Measurements from ENCODE around the gene FMNL2.

FMNL2 gene

DNA sequence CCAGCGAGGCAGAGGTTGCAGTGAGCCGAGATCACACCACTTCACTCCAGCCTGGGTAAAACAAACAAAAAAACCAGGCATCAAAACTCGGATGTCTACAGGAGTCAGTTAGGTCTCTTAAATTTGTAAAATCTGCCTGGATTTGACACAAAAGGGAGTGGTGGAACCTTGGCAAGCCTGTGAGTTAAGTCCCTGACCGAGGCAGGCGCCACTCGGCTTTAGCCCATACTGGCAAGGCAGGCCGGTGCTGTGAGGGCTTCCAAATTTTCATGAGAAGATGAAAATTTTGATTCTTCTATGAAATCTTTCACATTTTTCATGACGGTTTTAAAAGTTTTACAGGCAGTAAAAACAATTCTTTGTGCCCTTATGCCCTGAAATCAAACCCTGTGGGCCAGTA, 165.8 kb downstream of the FMNL2 start:
- no peak overlapping the region for H2BK120ac ChIP-seq (ENCODE audit: low read depth, low read length)
- no peak for DNase-seq

DNA sequence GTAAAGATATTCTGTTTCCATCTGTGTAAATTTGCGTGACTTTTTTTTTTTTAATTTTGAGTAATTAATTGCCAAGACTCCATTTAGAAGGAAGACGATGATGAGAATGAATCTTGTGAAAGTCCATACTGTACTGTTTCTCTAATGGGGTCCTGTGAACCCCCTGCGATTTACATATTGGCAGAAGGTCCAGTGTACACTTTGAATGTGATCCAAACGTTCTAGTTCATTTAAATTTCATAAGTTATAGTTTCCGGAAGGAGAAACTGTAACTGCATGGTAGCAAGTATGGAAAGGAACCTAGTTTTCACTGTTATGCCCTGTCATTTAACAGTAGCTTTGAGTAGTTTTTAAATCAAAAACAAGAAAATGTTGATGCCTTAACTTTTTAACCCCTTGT, 166.7 kb downstream of the FMNL2 start:
- Histone ChIP-seq H3K18ac (ENCODE audit: low read depth in 1 of 2, low read length in 2 of 2) (no peak overlapping the region), H4K8ac (ENCODE audit: low read length) (no peak overlapping the region), H2BK12ac (ENCODE audit: low read length in 2 of 2) (no peak overlapping the region), H3K9ac (ENCODE audit: low read length) (no peak overlapping the region), H3K79me1 (replicated peaks; ENCODE audit: low read length, poor library complexity, severe bottlenecking) (peaks cover 19% of the 10 kb centered on the region), H3K36me3 (ENCODE audit: control insufficient read depth in 1 of 2, insufficient read depth in 2 of 2, low read depth in 1 of 2, low read length in 2 of 2) (no peaks in the 10 kb centered on the region), H3K9me3 (ENCODE audit: control insufficient read depth, low read length) (no peaks in the 10 kb centered on the region), H3K23ac (ENCODE audit: low read length in 2 of 2) (no peak overlapping the region), H2BK5ac (ENCODE audit: low read depth, low read length, poor library complexity, severe bottlenecking) (no peak overlapping the region), H3K4me1 (ENCODE audit: control insufficient read depth, insufficient read depth, low read depth, low read length) (peaks cover 9% of the 10 kb centered on the region), H2AFZ (ENCODE audit: low read depth, low read length) (no peak overlapping the region), H2BK15ac (ENCODE audit: low read depth, poor library complexity, severe bottlenecking) (no peak overlapping the region), H2AK5ac (ENCODE audit: low read length, severe bottlenecking) (no peak overlapping the region), H3K4me2 (ENCODE audit: low read length, poor library complexity, severe bottlenecking) (no peak overlapping the region), H3K4me3 (ENCODE audit: insufficient read depth in 1 of 2, low read depth in 1 of 2, low read length in 2 of 2) (no peak overlapping the region), H2BK120ac (ENCODE audit: low read depth, low read length) (no peak overlapping the region), H3K4ac (ENCODE audit: low read depth in 1 of 2, low read length in 2 of 2) (no peak overlapping the region), H4K91ac (ENCODE audit: low read length) (no peak overlapping the region), H3K14ac (ENCODE audit: low read length in 2 of 2) (no peak overlapping the region), H3K27ac (ENCODE audit: low read length, poor library complexity, severe bottlenecking) (no peak overlapping the region), H3K27me3 (ENCODE audit: control insufficient read depth in 1 of 2, insufficient read depth in 1 of 2, low read length in 2 of 2) (no peaks in the 10 kb centered on the region)
- 97% methylated on average over 5 of the region's 5 CpGs for WGBS
- DNase-seq: no peak

More for the DNA sequence above, 165.8 kb downstream of the FMNL2 start:
- Histone ChIP-seq H3K27me3 (ENCODE audit: control insufficient read depth in 1 of 2, insufficient read depth in 1 of 2, low read length in 2 of 2) (no peaks in the 10 kb centered on the region), H3K4me1 (ENCODE audit: control insufficient read depth, insufficient read depth, low read depth, low read length) (peaks cover 9% of the 10 kb centered on the region), H2BK15ac (ENCODE audit: low read depth, poor library complexity, severe bottlenecking) (no peak overlapping the region), H2BK12ac (ENCODE audit: low read length in 2 of 2) (no peak overlapping the region), H3K4ac (ENCODE audit: low read depth in 1 of 2, low read length in 2 of 2) (no peak overlapping the region), H4K8ac (ENCODE audit: low read length) (no peak overlapping the region), H3K18ac (ENCODE audit: low read depth in 1 of 2, low read length in 2 of 2) (peak overlapping the region in 1 of 2 experiments; percentile 15), H3K23ac (ENCODE audit: low read length in 2 of 2) (no peak overlapping the region), H4K91ac (ENCODE audit: low read length) (no peak overlapping the region), H2AK5ac (ENCODE audit: low read length, severe bottlenecking) (no peak overlapping the region), H3K4me2 (ENCODE audit: low read length, poor library complexity, severe bottlenecking) (no peak overlapping the region), H3K36me3 (ENCODE audit: control insufficient read depth in 1 of 2, insufficient read depth in 2 of 2, low read depth in 1 of 2, low read length in 2 of 2) (no peaks in the 10 kb centered on the region), H2BK5ac (ENCODE audit: low read depth, low read length, poor library complexity, severe bottlenecking) (no peak overlapping the region), H3K79me1 (replicated peaks; ENCODE audit: low read length, poor library complexity, severe bottlenecking) (peaks cover 19% of the 10 kb centered on the region), H3K9ac (ENCODE audit: low read length) (peak overlapping the region; percentile 75), H3K27ac (ENCODE audit: low read length, poor library complexity, severe bottlenecking) (no peak overlapping the region), H3K4me3 (ENCODE audit: insufficient read depth in 1 of 2, low read depth in 1 of 2, low read length in 2 of 2) (peak overlapping the region in 1 of 2 experiments; percentile 35), H3K14ac (ENCODE audit: low read length in 2 of 2) (no peak overlapping the region), H2AFZ (ENCODE audit: low read depth, low read length) (no peak overlapping the region), H3K9me3 (ENCODE audit: control insufficient read depth, low read length) (no peaks in the 10 kb centered on the region)
- 97% methylated on average over 7 of the region's 8 CpGs for WGBS

DNA sequence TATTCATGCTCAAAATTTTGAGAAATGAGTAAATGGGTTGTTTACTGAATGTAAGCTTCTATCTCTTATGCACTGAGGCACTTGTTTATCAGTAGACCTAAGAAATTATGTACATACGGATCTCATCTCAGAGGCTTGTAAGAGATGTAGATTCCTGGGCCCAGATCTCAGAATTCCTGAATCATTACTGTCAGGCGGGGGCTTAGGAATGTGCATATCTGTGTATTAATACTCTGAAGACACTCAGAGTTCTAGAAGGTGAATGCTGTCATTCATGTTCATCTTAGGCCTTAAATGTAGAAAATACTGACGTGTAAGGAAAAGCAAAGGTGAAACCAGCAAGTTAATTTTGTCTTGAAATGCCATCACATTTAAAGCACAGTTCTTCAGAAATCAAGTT, 169.6 kb downstream of the FMNL2 start:
- H4K91ac ChIP-seq (ENCODE audit: low read length): no peak overlapping the region
- H2AK5ac ChIP-seq (ENCODE audit: low read length, severe bottlenecking): no peak overlapping the region
- peaks cover 13% of the 10 kb centered on the region for H3K4me1 ChIP-seq (ENCODE audit: control insufficient read depth, insufficient read depth, low read depth, low read length)
- no peak overlapping the region for H2BK15ac ChIP-seq (ENCODE audit: low read depth, poor library complexity, severe bottlenecking)
- H3K4ac ChIP-seq (ENCODE audit: low read depth in 1 of 2, low read length in 2 of 2): peak overlapping the region in 1 of 2 experiments; percentile 33
- H3K23ac ChIP-seq (ENCODE audit: low read length in 2 of 2): no peak overlapping the region
- no peak overlapping the region for H4K8ac ChIP-seq (ENCODE audit: low read length)
- no peaks in the 10 kb centered on the region for H3K9me3 ChIP-seq (ENCODE audit: control insufficient read depth, low read length)
- no peaks in the 10 kb centered on the region for H3K36me3 ChIP-seq (ENCODE audit: control insufficient read depth in 1 of 2, insufficient read depth in 2 of 2, low read depth in 1 of 2, low read length in 2 of 2)
- no peak overlapping the region for H3K4me2 ChIP-seq (ENCODE audit: low read length, poor library complexity, severe bottlenecking)
- peak overlapping the region; percentile 77 for H3K9ac ChIP-seq (ENCODE audit: low read length)
- no peak overlapping the region for H2BK12ac ChIP-seq (ENCODE audit: low read length in 2 of 2)
- H3K18ac ChIP-seq (ENCODE audit: low read depth in 1 of 2, low read length in 2 of 2): no peak overlapping the region
- H3K27ac ChIP-seq (ENCODE audit: low read length, poor library complexity, severe bottlenecking): peak overlapping the region; percentile 76
- H2BK120ac ChIP-seq (ENCODE audit: low read depth, low read length): no peak overlapping the region
- H2AFZ ChIP-seq (ENCODE audit: low read depth, low read length): no peak overlapping the region
- H2BK5ac ChIP-seq (ENCODE audit: low read depth, low read length, poor library complexity, severe bottlenecking): no peak overlapping the region
- peaks cover 14% of the 10 kb centered on the region for H3K79me1 ChIP-seq (replicated peaks; ENCODE audit: low read length, poor library complexity, severe bottlenecking)
- no peak overlapping the region for H3K4me3 ChIP-seq (ENCODE audit: insufficient read depth in 1 of 2, low read depth in 1 of 2, low read length in 2 of 2)
- peak; percentile 48 for DNase-seq
- no peak overlapping the region for H3K14ac ChIP-seq (ENCODE audit: low read length in 2 of 2)
- 45% methylated on average over 3 of the region's 3 CpGs for WGBS
- no peaks in the 10 kb centered on the region for H3K27me3 ChIP-seq (ENCODE audit: control insufficient read depth in 1 of 2, insufficient read depth in 1 of 2, low read length in 2 of 2)

DNA sequence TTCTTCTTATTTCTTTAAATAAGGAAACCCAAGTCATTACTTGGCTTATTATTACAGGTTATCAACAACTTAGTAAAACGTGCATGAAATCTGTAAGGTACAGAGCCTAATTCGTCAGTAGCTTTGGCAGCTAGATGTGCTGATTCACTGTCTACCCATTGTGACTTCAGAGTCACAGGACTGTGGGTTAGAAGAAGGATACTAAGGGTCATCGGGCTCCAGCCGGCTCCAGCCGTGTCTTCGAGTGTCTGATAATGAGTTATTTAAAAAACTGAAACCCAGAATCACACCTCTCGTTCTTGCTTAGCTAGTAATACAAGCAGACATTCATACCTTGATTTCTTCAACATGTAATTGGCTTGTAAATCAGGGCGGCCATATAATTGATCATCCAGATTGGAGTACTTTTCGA, 170.5 kb downstream of the FMNL2 start:
- Histone ChIP-seq H3K36me3 (ENCODE audit: control insufficient read depth in 1 of 2, insufficient read depth in 2 of 2, low read depth in 1 of 2, low read length in 2 of 2) (no peaks in the 10 kb centered on the region), H2BK12ac (ENCODE audit: low read length in 2 of 2) (no peak overlapping the region), H3K4me1 (ENCODE audit: control insufficient read depth, insufficient read depth, low read depth, low read length) (peaks cover 11% of the 10 kb centered on the region), H3K9ac (ENCODE audit: low read length) (peak overlapping the region; percentile 77), H3K27me3 (ENCODE audit: control insufficient read depth in 1 of 2, insufficient read depth in 1 of 2, low read length in 2 of 2) (no peaks in the 10 kb centered on the region), H3K4me3 (ENCODE audit: insufficient read depth in 1 of 2, low read depth in 1 of 2, low read length in 2 of 2) (peak overlapping the region in 1 of 2 experiments; percentile 55), H2BK120ac (ENCODE audit: low read depth, low read length) (no peak overlapping the region), H2AFZ (ENCODE audit: low read depth, low read length) (no peak overlapping the region), H2BK15ac (ENCODE audit: low read depth, poor library complexity, severe bottlenecking) (no peak overlapping the region), H3K23ac (ENCODE audit: low read length in 2 of 2) (no peak overlapping the region), H3K9me3 (ENCODE audit: control insufficient read depth, low read length) (no peaks in the 10 kb centered on the region), H3K4me2 (ENCODE audit: low read length, poor library complexity, severe bottlenecking) (peak overlapping the region; percentile 31), H3K18ac (ENCODE audit: low read depth in 1 of 2, low read length in 2 of 2) (peak overlapping the region in 1 of 2 experiments; percentile 29), H3K79me1 (replicated peaks; ENCODE audit: low read length, poor library complexity, severe bottlenecking) (peaks cover 14% of the 10 kb centered on the region), H2AK5ac (ENCODE audit: low read length, severe bottlenecking) (no peak overlapping the region), H4K91ac (ENCODE audit: low read length) (no peak overlapping the region), H4K8ac (ENCODE audit: low read length) (no peak overlapping the region), H3K4ac (ENCODE audit: low read depth in 1 of 2, low read length in 2 of 2) (no peak overlapping the region), H2BK5ac (ENCODE audit: low read depth, low read length, poor library complexity, severe bottlenecking) (no peak overlapping the region), H3K27ac (ENCODE audit: low read length, poor library complexity, severe bottlenecking) (peak overlapping the region; percentile 89), H3K14ac (ENCODE audit: low read length in 2 of 2) (no peak overlapping the region)
- DNase-seq: peak; percentile 78
- WGBS: 58% methylated on average over 8 of the region's 9 CpGs

All from mesenchymal stem cell (in vitro differentiated cells and primary cell).